ENCODE data around the gene SP8. TPM values are rescaled to one million over a fixed set of nuclear protein-coding genes. Genes with fewer than 3 reads are reported as not detected.

The SP8 gene
- total RNA-seq, 2 donors from 2014 or later = 3.3 to 5.2 TPM

DNA sequence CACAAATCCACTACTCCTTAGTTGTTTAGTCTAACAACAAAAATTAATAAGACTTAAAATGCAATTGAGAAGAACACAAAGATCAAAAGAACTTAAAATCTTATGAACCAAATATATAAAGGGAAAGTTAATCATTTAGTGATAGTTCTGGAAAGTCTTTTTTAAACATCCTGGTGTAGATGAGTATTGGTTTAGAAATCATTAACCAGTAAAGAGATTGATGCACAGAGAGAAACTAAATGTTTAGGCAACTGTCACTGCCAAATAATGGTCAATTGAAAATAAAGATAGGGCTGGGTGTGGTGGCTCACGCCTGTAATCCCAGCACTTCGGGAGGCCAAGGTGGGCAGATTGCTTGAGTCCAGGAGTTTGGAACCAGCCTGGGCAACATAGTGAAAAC, 44.9 kb downstream of the SP8 start:
- Histone ChIP-seq H3K4me3 (ENCODE audit: low read length) (no peak overlapping the region), H3K9ac (ENCODE audit: extremely low read depth, low read length, poor library complexity, severe bottlenecking) (no peak overlapping the region), H3K4me1 (ENCODE audit: control insufficient read depth, insufficient read depth, low read length) (peaks cover 5% of the 10 kb centered on the region), H3K27ac (ENCODE audit: low read depth, low read length) (no peak overlapping the region), H3K9me3 (ENCODE audit: control insufficient read depth, low read length) (no peaks in the 10 kb centered on the region), H3K36me3 (ENCODE audit: control insufficient read depth, insufficient read depth, low read length) (no peaks in the 10 kb centered on the region), H3K27me3 (ENCODE audit: control insufficient read depth, insufficient read depth, low read length, poor library complexity, severe bottlenecking) (no peaks in the 10 kb centered on the region)
- no peaks in the 10 kb centered on the region for H3K9me3 Mint-ChIP-seq
- TF ChIP-seq, protein P1, sequence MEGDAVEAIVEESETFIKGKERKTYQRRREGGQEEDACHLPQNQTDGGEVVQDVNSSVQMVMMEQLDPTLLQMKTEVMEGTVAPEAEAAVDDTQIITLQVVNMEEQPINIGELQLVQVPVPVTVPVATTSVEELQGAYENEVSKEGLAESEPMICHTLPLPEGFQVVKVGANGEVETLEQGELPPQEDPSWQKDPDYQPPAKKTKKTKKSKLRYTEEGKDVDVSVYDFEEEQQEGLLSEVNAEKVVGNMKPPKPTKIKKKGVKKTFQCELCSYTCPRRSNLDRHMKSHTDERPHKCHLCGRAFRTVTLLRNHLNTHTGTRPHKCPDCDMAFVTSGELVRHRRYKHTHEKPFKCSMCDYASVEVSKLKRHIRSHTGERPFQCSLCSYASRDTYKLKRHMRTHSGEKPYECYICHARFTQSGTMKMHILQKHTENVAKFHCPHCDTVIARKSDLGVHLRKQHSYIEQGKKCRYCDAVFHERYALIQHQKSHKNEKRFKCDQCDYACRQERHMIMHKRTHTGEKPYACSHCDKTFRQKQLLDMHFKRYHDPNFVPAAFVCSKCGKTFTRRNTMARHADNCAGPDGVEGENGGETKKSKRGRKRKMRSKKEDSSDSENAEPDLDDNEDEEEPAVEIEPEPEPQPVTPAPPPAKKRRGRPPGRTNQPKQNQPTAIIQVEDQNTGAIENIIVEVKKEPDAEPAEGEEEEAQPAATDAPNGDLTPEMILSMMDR (conservative IDR thresholded peaks at IDR 0.05) = no peak
- no peak overlapping the region for H3K27ac Mint-ChIP-seq
- no peaks in the 10 kb centered on the region for H3K36me3 Mint-ChIP-seq (ENCODE audit: low read depth)
- DNase-seq = no peak
- H3K27me3 Mint-ChIP-seq (ENCODE audit: insufficient read depth) = no peaks in the 10 kb centered on the region
- 97% methylated on average over 2 of the region's 2 CpGs; no CpG with 5 or more reads in 1 of the 2 experiments for WGBS, 2 experiments (ENCODE audit: insufficient coverage in 1 of 2, insufficient read length in 1 of 2)
- H3K4me3 Mint-ChIP-seq = no peak overlapping the region
- peaks cover 57% of the 10 kb centered on the region for H3K4me1 Mint-ChIP-seq

DNA sequence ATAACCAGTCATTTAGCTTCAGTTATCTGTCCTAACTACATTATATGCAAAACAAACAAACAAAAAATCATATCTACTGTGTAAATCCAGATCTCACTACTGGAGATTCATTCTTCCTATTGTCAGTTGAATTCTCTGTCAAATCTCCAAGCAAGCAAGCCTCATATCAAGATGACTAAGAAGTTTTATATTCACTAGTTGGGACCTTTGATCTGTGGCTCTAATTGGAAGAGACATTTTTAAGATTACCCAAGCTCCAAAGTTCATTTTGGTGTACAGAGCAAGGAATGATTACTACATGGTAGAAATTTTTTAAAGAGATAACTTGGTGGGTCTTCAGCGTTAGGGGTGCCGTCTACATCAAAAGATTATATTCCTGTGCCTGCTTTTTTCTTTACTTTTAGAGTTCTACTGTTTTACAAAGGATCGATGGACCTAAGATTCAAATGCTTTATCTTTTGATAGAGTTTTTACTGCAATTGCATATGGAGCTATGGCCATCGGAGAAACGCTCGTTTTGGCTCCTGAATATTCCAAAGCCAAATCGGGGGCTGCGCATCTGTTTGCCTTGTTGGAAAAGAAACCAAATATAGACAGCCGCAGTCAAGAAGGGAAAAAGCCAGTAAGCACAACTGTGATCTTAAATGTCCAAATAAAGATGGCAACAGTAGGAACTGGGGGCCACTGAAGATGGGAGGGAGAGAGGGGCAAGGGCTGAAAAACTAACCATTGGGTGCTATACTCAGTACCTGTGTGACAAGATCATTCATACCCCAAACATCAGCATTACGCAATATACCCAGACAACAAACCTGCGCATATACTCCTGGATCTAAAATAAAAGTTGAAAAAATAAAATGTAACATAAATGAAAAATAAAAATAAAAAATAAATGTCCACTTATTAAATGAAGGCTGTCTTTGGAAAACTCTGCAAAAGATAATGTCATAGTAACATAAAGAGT, 47.9 kb downstream of the SP8 start:
- TF ChIP-seq, protein P1 (conservative IDR thresholded peaks at IDR 0.05) = no peak
- WGBS, 2 experiments (ENCODE audit: insufficient coverage in 1 of 2, insufficient read length in 1 of 2) = 77 to 94% methylated on average over 5 to 10 of the region's 11 CpGs
- DNase-seq = no peak
- H3K36me3 ChIP-seq (ENCODE audit: control insufficient read depth, insufficient read depth, low read length) = no peaks in the 10 kb centered on the region
- peak overlapping the region; percentile 16 for H3K27ac Mint-ChIP-seq
- H3K4me1 Mint-ChIP-seq = peaks cover 55% of the 10 kb centered on the region
- H3K4me3 Mint-ChIP-seq = no peak overlapping the region
- no peak overlapping the region for H3K27ac ChIP-seq (ENCODE audit: low read depth, low read length)
- no peaks in the 10 kb centered on the region for H3K27me3 ChIP-seq (ENCODE audit: control insufficient read depth, insufficient read depth, low read length, poor library complexity, severe bottlenecking)
- H3K9me3 ChIP-seq (ENCODE audit: control insufficient read depth, low read length) = no peaks in the 10 kb centered on the region
- no peaks in the 10 kb centered on the region for H3K27me3 Mint-ChIP-seq (ENCODE audit: insufficient read depth)
- peak overlapping the region; percentile 44 for H3K4me3 ChIP-seq (ENCODE audit: low read length)
- H3K36me3 Mint-ChIP-seq (ENCODE audit: low read depth) = no peaks in the 10 kb centered on the region
- no peak overlapping the region for H3K9ac ChIP-seq (ENCODE audit: extremely low read depth, low read length, poor library complexity, severe bottlenecking)
- H3K4me1 ChIP-seq (ENCODE audit: control insufficient read depth, insufficient read depth, low read length) = peaks cover 17% of the 10 kb centered on the region
- H3K9me3 Mint-ChIP-seq = no peaks in the 10 kb centered on the region

DNA sequence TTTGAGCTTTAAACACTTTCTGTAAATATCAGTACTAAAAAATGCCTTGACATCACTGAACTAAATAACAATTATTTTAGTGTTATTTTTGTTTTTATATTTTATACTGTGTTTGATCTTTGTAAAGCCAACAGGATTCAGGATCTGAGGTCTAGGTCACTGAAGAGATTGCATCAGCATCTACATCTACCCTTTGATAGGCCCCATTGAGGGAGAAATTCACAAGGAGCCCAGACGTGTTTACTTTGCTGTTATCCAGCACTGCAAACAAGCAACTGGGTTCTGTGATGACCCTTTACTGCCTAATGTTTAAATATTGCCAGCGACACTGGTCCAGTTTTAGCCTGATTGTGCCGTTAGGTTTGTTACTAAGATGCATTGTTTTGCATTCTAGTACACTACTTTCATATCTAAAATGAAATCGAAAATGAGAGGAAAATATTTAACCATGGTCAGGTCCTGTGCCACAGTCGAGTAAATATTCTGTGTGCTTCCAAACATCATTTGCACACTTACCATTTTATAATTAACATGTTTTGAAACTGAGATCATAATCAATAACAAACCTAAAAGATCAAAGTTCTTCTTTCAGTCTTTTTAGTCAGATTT, 48.7 kb downstream of the SP8 start:
- TF ChIP-seq, protein P1 (conservative IDR thresholded peaks at IDR 0.05) = no peak
- Mint-ChIP-seq H3K27ac (peak overlapping the region; percentile 16), H3K36me3 (ENCODE audit: low read depth) (no peaks in the 10 kb centered on the region), H3K27me3 (ENCODE audit: insufficient read depth) (no peaks in the 10 kb centered on the region), H3K9me3 (no peaks in the 10 kb centered on the region), H3K4me1 (peaks cover 46% of the 10 kb centered on the region), H3K4me3 (no peak overlapping the region)
- Histone ChIP-seq H3K36me3 (ENCODE audit: control insufficient read depth, insufficient read depth, low read length) (no peaks in the 10 kb centered on the region), H3K4me1 (ENCODE audit: control insufficient read depth, insufficient read depth, low read length) (peaks cover 17% of the 10 kb centered on the region), H3K9me3 (ENCODE audit: control insufficient read depth, low read length) (no peaks in the 10 kb centered on the region), H3K9ac (ENCODE audit: extremely low read depth, low read length, poor library complexity, severe bottlenecking) (no peak overlapping the region), H3K27ac (ENCODE audit: low read depth, low read length) (no peak overlapping the region), H3K27me3 (ENCODE audit: control insufficient read depth, insufficient read depth, low read length, poor library complexity, severe bottlenecking) (no peaks in the 10 kb centered on the region), H3K4me3 (ENCODE audit: low read length) (peak overlapping the region; percentile 44)
- no peak for DNase-seq
- WGBS, 2 experiments (ENCODE audit: insufficient coverage in 1 of 2, insufficient read length in 1 of 2) = 76 to 85% methylated on average over 3 to 5 of the region's 5 CpGs

Measured in endodermal cell (in vitro differentiated cells).